Psoas muscle (tissue), 8 donors: Measurements from ENCODE around the gene AKIP1. TPM values are rescaled to one million over a fixed set of nuclear protein-coding genes. Genes with fewer than 3 reads are reported as not detected.

Source experiments
- ATAC-seq, 4 donors: fragments of 200-7000 bp; cut with Tn5 transposase; one replicate each; pipeline ENCODE4 v1.9.1; 2020; ENCODE audit warnings: moderate library complexity in 3 of 4, mild to moderate bottlenecking in 2 of 4
- DNase-seq, 2 donors: peaks; one replicate each; pipeline ENCODE4 v3.0.0-alpha.2; 2020
- H3K27ac ChIP-seq: fragments of 200-600 bp; one replicate; pipeline ENCODE4 v1.8.0; 2022
- H3K27me3 ChIP-seq, 3 donors: fragments of 200-600 bp in 1 of 3; one replicate each; pipeline versions ENCODE4 v1.6.1 to v1.8.0; 2013 to 2022; ENCODE audit warnings: low read length in 2 of 3, mild to moderate bottlenecking in 2 of 3, moderate library complexity in 1 of 3; ENCODE audit not compliant: insufficient read depth in 3 of 3
- H3K36me3 ChIP-seq, 2 donors: fragments of 200-600 bp in 1 of 2; one replicate each; pipeline versions ENCODE4 v1.6.1 to v1.8.0; 2013 to 2022; ENCODE audit warnings: low read depth in 1 of 2, mild to moderate bottlenecking in 1 of 2, moderate library complexity in 1 of 2; ENCODE audit not compliant: insufficient read depth in 1 of 2
- H3K4me1 ChIP-seq: fragments of 200-600 bp; one replicate; pipeline ENCODE4 v1.8.0; 2022
- H3K4me3 ChIP-seq: fragments of 200-600 bp; one replicate; pipeline ENCODE4 v1.8.0; 2022; ENCODE audit warnings: mild to moderate bottlenecking
- H3K9me3 ChIP-seq: fragments of 200-600 bp; one replicate; pipeline ENCODE4 v1.8.0; 2022
- CTCF ChIP-seq: fragments of 200-600 bp; IDR thresholded peaks from one replicate; pipeline ENCODE4 v1.8.0; 2022; ENCODE audit warnings: antibody characterized with exemption
- WGBS, 3 donors: extraction: QIAGEN DNeasy Blood & Tissue Kit; methylation state at CpG; one replicate each; pipeline versions ENCODE4 v1.1.6 to v1.1.7; 2013; 5-methylcytosine and 5-hydroxymethylcytosine counted together
- intact Hi-C, 2 donors: fragments of 100-400 bp; cut with DNase I; formaldehyde crosslinking; loops; one replicate each; pipeline versions ENCODE4 v1.11.0 to v1.14.2; 2022
- polyA plus RNA-seq, 3 donors: library from polyadenylated mRNA; stranded (reverse); fragments of 200-250 nt; gene quantifications; one replicate each; pipeline ENCODE4 v1.2.3, GENCODE V29; 2013
- total RNA-seq, 4 donors: library from RNA; stranded (reverse); fragmentation: NEBNext Ultra II Directional in 2 of 4; extraction: Animal tissue kit (Norgen Biotek cat#: 25700) in 2 of 4; gene quantifications; one replicate each; pipeline versions ENCODE4 v1.2.1 to v1.2.4, GENCODE V29; 2021 to 2023
- donor health status: healthy with polysubstance abuse.
- donor health status: DM: no; HTN: no; CAD: no; lungs with moderate emphysema.
- donor health status: Bipolar disorder and iron deficiency.
- donor health status: healthy.
- donor health status: DM: yes; HTN: yes; CAD: no.
- donor health status: DM: no; HTN: no; CAD: no.
- donor health status: DM: no; HTN: no; CAD: no.
- donor health status: DM: yes; HTN: yes; CAD: no.

Gene AKIP1
- total and polyA plus RNA-seq, 7 donors: 11.3 to 30.2 (median 18.8) TPM

GRCh38 chr11:8942518-8943066 lies 31.6 kb downstream of the AKIP1 start, which contains the start of gene ASCL3:
Gene ASCL3, minus strand, starts transcription at chr11:8943016. Its CDS starts 4,855 bp downstream, at chr11:8938161.
- ATAC-seq (no peak), DNase-seq (no peak)
- Histone ChIP-seq H3K4me1 (no peaks in the 10 kb centered on the region), H3K36me3 (peaks cover 0 to 7% of the 10 kb centered on the region in 2 donors), H3K27me3 (peaks cover 0 to 3% (median 0%) of the 10 kb centered on the region in 3 donors), H3K27ac (no peak within 1 kb of the TSS), H3K9me3 (no peaks in the 10 kb centered on the region), H3K4me3 (no peak within 1 kb of the TSS)
- 55 to 69% (median 66%) methylated on average over 5 of the region's 5 CpGs for WGBS, 3 donors
- intact Hi-C loops: no loop called here
- no peak for TF ChIP-seq CTCF

- intact Hi-C loops: no loop called here
Measured at GRCh38 chr11:8947230-8947943, 36.4 kb downstream of the AKIP1 start.

GRCh38 chr11:8948886-8949285 lies 37.9 kb downstream of the AKIP1 start:
- H3K4me1 ChIP-seq: no peaks in the 10 kb centered on the region
- WGBS, 3 donors: 85 to 92% (median 87%) methylated on average over 3 of the region's 3 CpGs
- ATAC-seq (no peak), DNase-seq (no peak)
- H3K4me3 ChIP-seq: no peak overlapping the region
- H3K36me3 ChIP-seq: peaks cover 12 to 69% of the 10 kb centered on the region in 2 donors
- H3K27me3 ChIP-seq: no peaks in the 10 kb centered on the region
- H3K9me3 ChIP-seq: no peaks in the 10 kb centered on the region
- intact Hi-C loops: no loop called here
- no peak for TF ChIP-seq CTCF
- no peak overlapping the region for H3K27ac ChIP-seq

More at GRCh38 chr11:8947230-8947943, 36.4 kb downstream of the AKIP1 start:
- H3K4me1 ChIP-seq: no peaks in the 10 kb centered on the region
- TF ChIP-seq CTCF: no peak
- H3K27me3 ChIP-seq: no peaks in the 10 kb centered on the region
- H3K4me3 ChIP-seq: no peak overlapping the region
- H3K9me3 ChIP-seq: no peaks in the 10 kb centered on the region
- WGBS, 3 donors: 80 to 90% (median 88%) methylated on average over 4 of the region's 4 CpGs
- no peak overlapping the region for H3K27ac ChIP-seq
- ATAC-seq (no peak), DNase-seq (no peak)
- H3K36me3 ChIP-seq: peaks cover 8 to 54% of the 10 kb centered on the region in 2 donors

GRCh38 chr11:8956860-8957259 lies 45.9 kb downstream of the AKIP1 start:
- Histone ChIP-seq H3K4me3 (no peak overlapping the region), H3K9me3 (no peaks in the 10 kb centered on the region), H3K4me1 (peaks cover 17% of the 10 kb centered on the region), H3K36me3 (peaks cover 4 to 69% of the 10 kb centered on the region in 2 donors), H3K27me3 (no peaks in the 10 kb centered on the region), H3K27ac (no peak overlapping the region)
- intact Hi-C loops: no loop called here
- DNase-seq: no peak
- TF ChIP-seq CTCF: no peak
- no peak for ATAC-seq
- WGBS, 3 donors: 74 to 86% (median 83%) methylated on average over 4 of the region's 4 CpGs
